Suprapubic skin (tissue), 3 donors: ENCODE data around the gene METTL8.

Experiments used
- CTCF ChIP-seq, 2 donors: fragments of 200-600 bp in 1 of 2; fragments of 450-650 bp in 1 of 2; sonication (generic) in 1 of 2; IDR thresholded peaks; one replicate each; pipeline ENCODE4 v1.5.1; 2016 to 2019; ENCODE audit warnings: antibody characterized with exemption in 2 of 2, mild to moderate bottlenecking in 1 of 2, moderate library complexity in 1 of 2
- POLR2A ChIP-seq, 2 donors: fragments of 450-650 bp; IDR thresholded peaks; one replicate each; pipeline ENCODE4 v1.6.1; 2017; ENCODE audit warnings: antibody characterized with exemption in 2 of 2, mild to moderate bottlenecking in 2 of 2, moderate library complexity in 2 of 2

- TF ChIP-seq CTCF (IDR thresholded peaks at IDR 0.05) (no peak), POLR2A (IDR thresholded peaks at IDR 0.05) (no peak)
Measured at GRCh38 chr2:171348056-171348455, 85.7 kb downstream of the METTL8 start.
